Neural progenitor cell (in vitro differentiated cells): Measurements from ENCODE around the gene FAM149A. TPM values are rescaled to one million over a fixed set of nuclear protein-coding genes. Genes with fewer than 3 reads are reported as not detected.

Experiments
- DNase-seq: peaks from one replicate; pipeline ENCODE4 v3.0.0-alpha.2; 2016; ENCODE audit warnings: low spot score
- H2AFZ ChIP-seq: fragments of 200-600 bp; sonication (generic); replicated peaks from 2 replicates; pipeline ENCODE4 v1.6.1; 2016; ENCODE audit warnings: antibody characterized with exemption
- H3F3A ChIP-seq: fragments of 200-600 bp; sonication (generic); 2 replicates; pipeline ENCODE4 v1.6.1; 2016; ENCODE audit warnings: antibody characterized with exemption, low read depth
- H3K27ac ChIP-seq: fragments of 200-600 bp; sonication (generic); 2 replicates; pipeline ENCODE4 v1.5.1; 2016; ENCODE audit warnings: mild to moderate bottlenecking
- H3K27me3 ChIP-seq: fragments of 200-600 bp; sonication (generic); 2 replicates; pipeline ENCODE4 v1.6.1; 2016; ENCODE audit warnings: mild to moderate bottlenecking, moderate library complexity
- H3K36me3 ChIP-seq: fragments of 200-600 bp; sonication (generic); 2 replicates; pipeline ENCODE4 v1.5.1; 2016
- H3K4me1 ChIP-seq: fragments of 200-600 bp; sonication (generic); 2 replicates; pipeline ENCODE4 v1.6.1; 2016; ENCODE audit warnings: mixed run types
- H3K4me2 ChIP-seq: fragments of 200-600 bp; sonication (generic); 2 replicates; pipeline ENCODE4 v1.6.1; 2016
- H3K4me3 ChIP-seq: fragments of 200-600 bp; sonication (generic); 2 replicates; pipeline ENCODE4 v1.5.1; 2016
- H3K79me2 ChIP-seq: fragments of 200-600 bp; sonication (generic); 2 replicates; pipeline ENCODE4 v1.6.1; 2016; ENCODE audit warnings: low read depth
- H3K9ac ChIP-seq: fragments of 200-600 bp; sonication (generic); 2 replicates; pipeline ENCODE4 v1.6.1; 2016
- H3K9me3 ChIP-seq: fragments of 200-600 bp; sonication (generic); 2 replicates; pipeline ENCODE4 v1.5.1; 2016; ENCODE audit warnings: low read depth
- H4K20me1 ChIP-seq: fragments of 200-600 bp; sonication (generic); 2 replicates; pipeline ENCODE4 v1.6.1; 2016; ENCODE audit warnings: low read depth
- H3K27ac Mint-ChIP-seq: 3 replicates; pipeline ENCODE4 v1.8.0; 2021; ENCODE audit warnings: mixed read lengths
- H3K27me3 Mint-ChIP-seq: 2 replicates; pipeline ENCODE4 v1.8.0; 2022; ENCODE audit warnings: low read depth, mild to moderate bottlenecking, inconsistent platforms, moderate library complexity, mixed read lengths; ENCODE audit not compliant: insufficient read depth
- H3K36me3 Mint-ChIP-seq: 3 replicates; pipeline ENCODE4 v1.8.0; 2021; ENCODE audit warnings: mixed read lengths
- H3K4me1 Mint-ChIP-seq: 3 replicates; pipeline ENCODE4 v1.8.0; 2021; ENCODE audit warnings: mixed read lengths
- H3K4me3 Mint-ChIP-seq: 3 replicates; pipeline ENCODE4 v1.8.0; 2021; ENCODE audit warnings: mild to moderate bottlenecking, moderate library complexity, mixed read lengths
- H3K9me3 Mint-ChIP-seq: 3 replicates; pipeline ENCODE4 v1.8.0; 2020; ENCODE audit warnings: mixed read lengths
- EZH2 ChIP-seq: fragments of 200-600 bp; sonication (generic); IDR thresholded peaks from 2 replicates; pipeline ENCODE4 v1.6.1; 2017; ENCODE audit warnings: antibody characterized with exemption, mild to moderate bottlenecking, moderate library complexity
- EZH2phosphoT487 ChIP-seq: fragments of 200-600 bp; sonication (generic); IDR thresholded peaks from 2 replicates; pipeline ENCODE4 v1.6.1; 2017; ENCODE audit warnings: antibody characterized with exemption
- total RNA-seq: library from RNA; depleted of rRNA; stranded (reverse); fragments of >200 nt; gene quantifications from 2 replicates; pipeline ENCODE4 v1.2.3, GENCODE V29; 2015; ENCODE audit warnings: low replicate concordance
- TF ChIP-seq, protein P1 (sequence below): fragments of 200-600 bp; sonication (generic); IDR thresholded peaks from 2 replicates; pipeline ENCODE4 v1.5.1; 2017; ENCODE audit warnings: antibody characterized with exemption, mild to moderate bottlenecking

Gene FAM149A
- total RNA-seq, 1 donor from 2014 or later: 4.6 TPM

DNA sequence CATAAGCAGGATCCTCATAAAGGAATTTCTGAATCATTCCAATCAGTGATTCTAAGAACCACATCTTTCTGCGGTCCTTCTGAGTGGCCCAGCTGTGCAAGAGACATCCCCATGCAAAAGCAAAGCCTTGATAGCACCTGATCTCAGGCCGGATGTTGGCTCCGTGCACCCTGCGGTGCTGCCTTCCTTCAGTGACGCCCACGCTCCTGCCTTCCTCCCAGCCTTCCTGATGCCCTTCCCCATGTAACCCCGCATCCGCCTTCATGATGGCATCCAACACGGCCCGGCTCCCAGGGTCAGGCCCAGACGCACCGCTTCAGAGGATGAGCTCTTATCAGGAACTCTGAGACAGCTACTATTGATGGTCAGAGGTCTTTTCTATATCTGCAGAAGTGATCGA is 66.5 kb downstream of the FAM149A start:
- H2AFZ ChIP-seq: no peak overlapping the region
- Mint-ChIP-seq H3K9me3 (no peaks in the 10 kb centered on the region), H3K4me3 (no peak overlapping the region), H3K4me1 (peaks cover 8% of the 10 kb centered on the region), H3K27ac (no peak overlapping the region), H3K36me3 (no peaks in the 10 kb centered on the region), H3K27me3 (peaks cover 2% of the 10 kb centered on the region)
- H3K27me3 ChIP-seq: no peaks in the 10 kb centered on the region
- no peak overlapping the region for H3K27ac ChIP-seq
- H3K4me3 ChIP-seq: no peak overlapping the region
- no peaks in the 10 kb centered on the region for H3K4me1 ChIP-seq
- H3K36me3 ChIP-seq: no peaks in the 10 kb centered on the region
- H3K9ac ChIP-seq: no peak overlapping the region
- H3K4me2 ChIP-seq: no peak overlapping the region
- TF ChIP-seq, protein P1, sequence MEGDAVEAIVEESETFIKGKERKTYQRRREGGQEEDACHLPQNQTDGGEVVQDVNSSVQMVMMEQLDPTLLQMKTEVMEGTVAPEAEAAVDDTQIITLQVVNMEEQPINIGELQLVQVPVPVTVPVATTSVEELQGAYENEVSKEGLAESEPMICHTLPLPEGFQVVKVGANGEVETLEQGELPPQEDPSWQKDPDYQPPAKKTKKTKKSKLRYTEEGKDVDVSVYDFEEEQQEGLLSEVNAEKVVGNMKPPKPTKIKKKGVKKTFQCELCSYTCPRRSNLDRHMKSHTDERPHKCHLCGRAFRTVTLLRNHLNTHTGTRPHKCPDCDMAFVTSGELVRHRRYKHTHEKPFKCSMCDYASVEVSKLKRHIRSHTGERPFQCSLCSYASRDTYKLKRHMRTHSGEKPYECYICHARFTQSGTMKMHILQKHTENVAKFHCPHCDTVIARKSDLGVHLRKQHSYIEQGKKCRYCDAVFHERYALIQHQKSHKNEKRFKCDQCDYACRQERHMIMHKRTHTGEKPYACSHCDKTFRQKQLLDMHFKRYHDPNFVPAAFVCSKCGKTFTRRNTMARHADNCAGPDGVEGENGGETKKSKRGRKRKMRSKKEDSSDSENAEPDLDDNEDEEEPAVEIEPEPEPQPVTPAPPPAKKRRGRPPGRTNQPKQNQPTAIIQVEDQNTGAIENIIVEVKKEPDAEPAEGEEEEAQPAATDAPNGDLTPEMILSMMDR: no peak
- TF ChIP-seq EZH2phosphoT487 (no peak), EZH2 (no peak)
- DNase-seq: no peak
- no peaks in the 10 kb centered on the region for H3K9me3 ChIP-seq
- H3K79me2 ChIP-seq: no peaks in the 10 kb centered on the region
- H3F3A ChIP-seq: no peaks in the 10 kb centered on the region
- no peaks in the 10 kb centered on the region for H4K20me1 ChIP-seq

DNA sequence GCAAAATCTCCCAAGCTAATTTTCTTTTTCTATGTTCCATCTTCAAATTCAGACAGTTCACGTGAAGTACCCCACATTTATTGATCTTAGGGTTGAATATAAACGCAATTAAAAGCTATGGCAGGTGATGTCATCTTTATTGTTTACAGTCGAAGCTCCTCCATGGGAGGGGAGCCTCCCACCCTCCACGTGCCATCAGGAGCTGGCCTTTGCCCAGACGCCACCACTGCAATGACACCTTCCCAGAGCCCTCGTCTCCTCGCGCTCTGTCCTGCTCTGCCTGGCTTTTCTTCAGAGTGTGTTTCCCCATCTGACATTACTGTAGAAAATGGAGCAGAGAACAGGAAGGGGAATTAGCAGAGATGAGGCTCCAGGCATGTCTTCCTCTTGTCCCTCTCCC is 68.0 kb downstream of the FAM149A start:
- DNase-seq: no peak
- Histone ChIP-seq H3K4me2 (no peak overlapping the region), H3K79me2 (no peaks in the 10 kb centered on the region), H2AFZ (no peak overlapping the region), H4K20me1 (no peaks in the 10 kb centered on the region), H3K4me1 (no peaks in the 10 kb centered on the region), H3K9me3 (no peaks in the 10 kb centered on the region), H3K27me3 (no peaks in the 10 kb centered on the region), H3K36me3 (no peaks in the 10 kb centered on the region), H3K9ac (no peak overlapping the region), H3F3A (no peaks in the 10 kb centered on the region), H3K27ac (no peak overlapping the region), H3K4me3 (no peak overlapping the region)
- TF ChIP-seq, protein P1: no peak
- TF ChIP-seq EZH2 (no peak), EZH2phosphoT487 (no peak)
- H3K27me3 Mint-ChIP-seq: no peaks in the 10 kb centered on the region
- no peak overlapping the region for H3K4me3 Mint-ChIP-seq
- H3K4me1 Mint-ChIP-seq: no peaks in the 10 kb centered on the region
- no peaks in the 10 kb centered on the region for H3K36me3 Mint-ChIP-seq
- H3K27ac Mint-ChIP-seq: no peak overlapping the region
- peaks cover 2% of the 10 kb centered on the region for H3K9me3 Mint-ChIP-seq

DNA sequence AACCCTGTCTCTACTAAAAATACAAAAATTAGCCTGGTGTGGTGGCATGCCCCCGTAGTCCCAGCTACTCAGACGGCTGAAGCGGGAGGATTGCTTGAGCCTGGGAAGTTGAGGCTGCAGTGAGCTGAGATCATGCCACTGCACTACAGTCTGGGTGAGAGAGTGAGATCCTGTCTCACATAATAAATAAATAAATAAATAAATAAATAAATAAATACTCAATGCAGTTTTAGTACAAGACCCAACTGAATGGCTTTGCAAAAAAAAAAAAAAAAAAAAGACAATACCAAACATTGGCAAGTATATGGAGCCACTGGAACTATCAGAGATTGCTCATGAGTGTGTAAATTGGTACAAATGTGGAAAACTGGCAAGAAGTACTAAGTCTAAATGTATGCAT is 83.6 kb downstream of the FAM149A start:
- Histone ChIP-seq H3K4me1 (peaks cover 20% of the 10 kb centered on the region), H3K9ac (no peak overlapping the region), H3K4me3 (no peak overlapping the region), H2AFZ (no peak overlapping the region), H3K4me2 (no peak overlapping the region), H3K9me3 (no peaks in the 10 kb centered on the region), H3K27me3 (no peaks in the 10 kb centered on the region), H4K20me1 (no peaks in the 10 kb centered on the region), H3F3A (peaks cover 30% of the 10 kb centered on the region), H3K27ac (no peak overlapping the region), H3K79me2 (no peaks in the 10 kb centered on the region), H3K36me3 (no peaks in the 10 kb centered on the region)
- no peaks in the 10 kb centered on the region for H3K36me3 Mint-ChIP-seq
- no peak for TF ChIP-seq EZH2
- TF ChIP-seq EZH2phosphoT487: no peak
- TF ChIP-seq, protein P1: no peak
- H3K27ac Mint-ChIP-seq: no peak overlapping the region
- H3K4me1 Mint-ChIP-seq: peaks cover 23% of the 10 kb centered on the region
- H3K9me3 Mint-ChIP-seq: peaks cover 8% of the 10 kb centered on the region
- DNase-seq: no peak
- peaks cover 11% of the 10 kb centered on the region for H3K27me3 Mint-ChIP-seq
- no peak overlapping the region for H3K4me3 Mint-ChIP-seq
